GM12891 (cell line): ENCODE results near the gene SPEM3.

ENCODE experiments used
- POLR2A ChIP-seq: IDR thresholded peaks from 2 replicates; pipeline ENCODE4 v1.6.1; 2011; ENCODE audit warnings: low read depth, low read length, control low read depth
- POLR2AphosphoS5 ChIP-seq: IDR thresholded peaks from 2 replicates; pipeline ENCODE4 v1.6.1; 2011; ENCODE audit warnings: low read depth, low read length, control low read depth
- POU2F2 ChIP-seq: IDR thresholded peaks from 2 replicates; pipeline ENCODE4 v1.6.1; 2011; ENCODE audit warnings: low read depth, mild to moderate bottlenecking, control low read depth, low read length, moderate library complexity
- SPI1 ChIP-seq: IDR thresholded peaks from 2 replicates; pipeline ENCODE4 v1.6.1; 2011; ENCODE audit warnings: low read depth, low read length, control low read depth
- TAF1 ChIP-seq: IDR thresholded peaks from 2 replicates; pipeline ENCODE4 v1.6.1; 2011; ENCODE audit warnings: low read depth, low read length, control low read depth

DNA sequence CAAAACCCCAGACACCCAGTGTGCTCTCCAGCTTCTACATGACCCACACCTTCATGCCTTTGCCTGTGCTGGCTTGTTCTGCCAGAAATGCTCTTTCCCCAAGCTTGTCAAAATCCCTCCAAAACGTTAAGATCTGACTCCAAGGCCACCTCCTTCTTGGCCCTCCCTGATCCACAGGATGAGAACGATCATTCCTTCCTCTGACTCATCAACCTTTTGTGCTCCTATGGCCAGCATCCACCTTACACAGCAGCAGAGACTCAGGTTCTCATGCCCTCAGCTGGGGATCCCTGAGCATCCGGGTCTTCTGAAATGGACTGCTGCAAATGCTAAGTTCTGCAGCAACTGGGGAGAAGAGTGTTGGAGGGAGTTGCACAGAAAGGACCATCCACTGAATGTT lies 47.8 kb downstream of the SPEM3 start:
- TF ChIP-seq POLR2A (no peak), SPI1 (no peak), POLR2AphosphoS5 (no peak), TAF1 (no peak), POU2F2 (no peak)
